Esophagus muscularis mucosa (tissue), 4 donors: Measurements from ENCODE around the gene RBBP9.

Experiments
- CTCF ChIP-seq, 3 experiments: fragments of 200-600 bp in 2 of 3; fragments of 450-650 bp in 1 of 3; sonication (generic) in 2 of 3; IDR thresholded peaks; one replicate each; pipeline ENCODE4 v1.5.1; 2017 to 2019; ENCODE audit warnings: antibody characterized with exemption in 3 of 3, mild to moderate bottlenecking in 2 of 3, moderate library complexity in 1 of 3
- EP300 ChIP-seq: sonication (generic); formaldehyde crosslinking; IDR thresholded peaks from one replicate; pipeline ENCODE4 v1.6.1; 2017; ENCODE audit warnings: antibody characterized with exemption
- POLR2A ChIP-seq: fragments of 450-650 bp; IDR thresholded peaks from one replicate; pipeline ENCODE4 v1.6.1; 2017; ENCODE audit warnings: antibody characterized with exemption, moderate library complexity, mild to moderate bottlenecking, low read depth

DNA sequence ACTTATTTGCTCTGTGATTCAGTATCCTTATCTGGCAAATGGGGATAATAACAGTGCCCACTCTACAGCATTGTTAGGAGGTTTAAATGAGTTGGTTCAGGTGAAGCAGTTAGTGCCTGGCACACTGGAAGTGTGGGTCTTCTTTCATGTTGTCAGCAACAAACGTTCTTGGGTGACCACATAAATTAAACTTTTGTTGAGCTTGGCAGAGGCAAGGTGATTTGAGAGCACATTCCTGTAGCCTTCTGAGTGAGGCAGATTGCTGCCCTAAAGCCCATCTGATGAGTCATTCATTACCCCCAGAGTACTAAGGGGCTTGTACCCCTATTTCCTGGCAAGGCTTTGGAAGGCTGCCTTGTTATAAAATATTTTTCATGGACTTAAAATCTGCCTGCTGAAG is 36.5 kb upstream of the RBBP9 start:
- TF ChIP-seq CTCF (IDR thresholded peaks at IDR 0.05), result no peak
- TF ChIP-seq EP300, result no peak
- TF ChIP-seq POLR2A, result no peak
